GM12874 (cell line): ENCODE results near the gene USP43.

ENCODE experiments used
- TF ChIP-seq, protein P1 (sequence below): IDR thresholded peaks from 2 replicates; pipeline ENCODE4 v1.5.1; 2011; ENCODE audit warnings: low read depth, mild to moderate bottlenecking, control low read depth, low read length, moderate library complexity; ENCODE audit not compliant: insufficient read depth

Gene USP43

GRCh38 chr17:9765322-9765721 is 120.0 kb downstream of the USP43 start:
- TF ChIP-seq, protein P1, sequence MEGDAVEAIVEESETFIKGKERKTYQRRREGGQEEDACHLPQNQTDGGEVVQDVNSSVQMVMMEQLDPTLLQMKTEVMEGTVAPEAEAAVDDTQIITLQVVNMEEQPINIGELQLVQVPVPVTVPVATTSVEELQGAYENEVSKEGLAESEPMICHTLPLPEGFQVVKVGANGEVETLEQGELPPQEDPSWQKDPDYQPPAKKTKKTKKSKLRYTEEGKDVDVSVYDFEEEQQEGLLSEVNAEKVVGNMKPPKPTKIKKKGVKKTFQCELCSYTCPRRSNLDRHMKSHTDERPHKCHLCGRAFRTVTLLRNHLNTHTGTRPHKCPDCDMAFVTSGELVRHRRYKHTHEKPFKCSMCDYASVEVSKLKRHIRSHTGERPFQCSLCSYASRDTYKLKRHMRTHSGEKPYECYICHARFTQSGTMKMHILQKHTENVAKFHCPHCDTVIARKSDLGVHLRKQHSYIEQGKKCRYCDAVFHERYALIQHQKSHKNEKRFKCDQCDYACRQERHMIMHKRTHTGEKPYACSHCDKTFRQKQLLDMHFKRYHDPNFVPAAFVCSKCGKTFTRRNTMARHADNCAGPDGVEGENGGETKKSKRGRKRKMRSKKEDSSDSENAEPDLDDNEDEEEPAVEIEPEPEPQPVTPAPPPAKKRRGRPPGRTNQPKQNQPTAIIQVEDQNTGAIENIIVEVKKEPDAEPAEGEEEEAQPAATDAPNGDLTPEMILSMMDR: no peak

DNA sequence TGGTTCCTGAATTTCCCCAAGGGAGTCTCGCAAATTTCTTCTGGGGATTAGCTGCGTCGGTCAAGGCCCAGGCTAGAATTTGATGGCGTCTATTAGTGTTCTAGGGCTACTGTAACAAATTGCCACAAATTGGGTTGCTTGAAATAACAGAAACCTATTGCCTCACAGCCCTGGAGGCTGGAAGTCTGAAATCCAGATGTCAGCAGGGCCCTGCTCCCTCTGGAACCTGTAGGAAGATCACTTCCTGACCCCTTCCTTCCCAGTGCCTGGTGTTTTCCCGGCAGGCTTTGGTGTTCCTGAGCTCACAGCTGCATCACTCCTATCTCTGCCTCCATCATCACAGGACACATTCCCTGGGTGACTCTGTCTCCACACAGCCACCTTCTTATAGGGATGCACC is 121.7 kb downstream of the USP43 start:
- TF ChIP-seq, protein P1: no peak

- TF ChIP-seq, protein P1: no peak
These were observed 122.2 kb downstream of the USP43 start for GRCh38 chr17:9767432-9767991.

DNA sequence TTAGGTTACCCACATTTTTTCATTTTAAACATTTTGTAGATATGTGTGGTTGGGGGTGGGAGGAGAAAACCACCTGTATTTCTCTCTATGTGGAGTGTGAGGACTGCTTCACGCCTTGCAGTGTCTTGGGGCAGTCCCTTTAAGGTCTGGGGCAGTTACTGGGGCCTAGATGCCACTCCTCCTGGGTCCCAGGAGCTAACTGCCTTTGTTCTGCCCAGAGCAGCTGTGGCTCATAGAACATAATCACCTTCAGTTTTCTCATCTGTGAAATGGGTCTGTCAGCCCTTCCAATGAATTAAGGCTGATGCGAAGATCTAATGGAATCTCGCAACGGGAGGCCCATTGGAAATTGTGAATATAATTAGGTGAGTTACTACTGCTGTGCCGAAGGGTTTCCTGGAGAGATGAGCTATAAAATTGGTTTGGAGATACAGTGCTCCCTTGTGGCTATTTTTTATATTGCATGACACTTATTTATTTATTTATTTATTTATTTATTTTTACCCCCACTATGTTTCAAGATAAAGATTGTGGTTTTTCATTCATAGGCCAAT is 123.1 kb downstream of the USP43 start:
- TF ChIP-seq, protein P1: no peak

DNA sequence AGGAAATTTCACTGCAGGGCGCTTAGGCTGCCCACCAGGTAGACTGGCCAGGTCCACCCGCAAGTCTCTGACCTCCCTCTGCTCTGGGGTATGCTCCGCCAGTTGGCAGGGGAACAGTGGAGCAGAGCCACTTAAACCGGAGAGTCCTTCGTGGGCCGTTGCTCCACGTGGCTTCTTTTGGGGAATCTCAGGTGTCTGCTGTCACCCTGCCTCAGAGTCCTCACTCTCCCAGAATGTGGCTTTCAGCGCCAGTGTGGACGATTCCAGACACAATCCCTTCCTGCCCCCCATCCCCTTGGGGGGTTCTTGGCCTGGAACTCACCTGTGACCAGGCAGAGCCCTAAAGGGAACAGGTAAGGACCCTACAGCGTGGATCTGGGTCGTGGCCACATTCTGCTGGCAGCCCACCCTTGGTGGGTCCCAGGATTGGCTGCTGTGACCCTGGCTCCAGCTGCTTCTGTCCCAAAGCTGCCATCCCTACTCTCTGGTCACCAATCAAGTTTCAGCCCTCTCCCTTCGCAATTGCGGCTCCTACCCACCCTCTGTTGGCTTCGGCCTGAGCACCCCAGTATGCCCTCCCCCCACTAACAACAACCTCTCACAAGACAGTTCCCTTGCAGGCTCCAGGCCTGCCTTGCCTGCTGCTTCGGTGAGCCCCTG is 123.8 kb downstream of the USP43 start:
- TF ChIP-seq, protein P1: no peak

GRCh38 chr17:9771465-9771864 is 126.1 kb downstream of the USP43 start:
- TF ChIP-seq, protein P1: no peak

DNA sequence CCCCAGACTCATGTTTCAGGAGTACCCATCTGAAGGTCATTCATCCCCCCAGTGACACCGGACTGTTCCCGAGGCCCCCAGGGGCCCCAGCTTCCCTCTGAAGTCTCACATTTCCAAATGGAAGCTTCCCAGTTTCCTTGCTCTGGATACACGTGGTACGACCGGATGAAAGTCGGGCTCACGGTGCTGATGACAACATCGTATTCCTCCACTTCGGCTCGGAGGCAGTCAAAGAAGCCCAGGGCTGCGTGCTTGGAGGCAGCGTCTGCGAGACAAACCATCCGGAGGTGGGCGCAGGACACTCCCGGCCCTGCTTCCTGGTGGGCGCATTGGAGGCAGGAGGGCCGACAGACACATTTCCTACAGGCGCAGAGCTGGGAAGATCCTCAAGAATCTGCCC is 127.3 kb downstream of the USP43 start:
- TF ChIP-seq, protein P1: no peak
